ENCODE results near the gene RNU7-1. TPM values are rescaled to one million over a fixed set of nuclear protein-coding genes. Genes with fewer than 3 reads are reported as not detected.

Gene RNU7-1
- total RNA-seq, 4 donors from 2014 or later, result not detected

- H3K27me3 ChIP-seq, result no peaks in the 10 kb centered on the region
- DNase-seq, result no peak
- H3K4me3 ChIP-seq, result no peak overlapping the region
- peaks cover 0 to 12% (median 3%) of the 10 kb centered on the region in 4 donors for H3K4me1 ChIP-seq
- H3K27ac ChIP-seq, result no peak overlapping the region
- TF ChIP-seq CTCF (IDR thresholded peaks at IDR 0.05), result no peak
- no peak for TF ChIP-seq POLR2A (IDR thresholded peaks at IDR 0.05)
- no peaks in the 10 kb centered on the region for H3K9me3 ChIP-seq
- no peaks in the 10 kb centered on the region for H3K36me3 ChIP-seq
Measured at GRCh38 chr12:6909421-6910145, 34.0 kb upstream of the RNU7-1 start.

GRCh38 chr12:6912164-6912935 is 31.3 kb upstream of the RNU7-1 start:
- Histone ChIP-seq H3K27ac (no peak overlapping the region), H3K4me3 (no peak overlapping the region), H3K9me3 (no peaks in the 10 kb centered on the region), H3K4me1 (peaks cover 0 to 18% (median 8%) of the 10 kb centered on the region in 4 donors), H3K36me3 (no peaks in the 10 kb centered on the region), H3K27me3 (no peaks in the 10 kb centered on the region)
- DNase-seq, result no peak
- TF ChIP-seq POLR2A (IDR thresholded peaks at IDR 0.05) (no peak), CTCF (IDR thresholded peaks at IDR 0.05) (no peak)

GRCh38 chr12:6914246-6914946 is 29.2 kb upstream of the RNU7-1 start, which contains the start of gene ENO2:
ENO2 (plus strand) TSS chr12:6914580; CDS start chr12:6915833, 1,253 bp downstream.
- Histone ChIP-seq H3K27ac (peak within 1 kb of the TSS; percentile 76 to 82 (median 78)), H3K36me3 (no peaks in the 10 kb centered on the region), H3K4me1 (peaks cover 0 to 18% (median 8%) of the 10 kb centered on the region in 4 donors), H3K27me3 (no peaks in the 10 kb centered on the region), H3K4me3 (peak within 1 kb of the TSS; percentile 63 to 82 (median 70)), H3K9me3 (no peaks in the 10 kb centered on the region)
- no peak for TF ChIP-seq POLR2A (IDR thresholded peaks at IDR 0.05)
- peak; percentile 76 to 91 (median 82) for DNase-seq

- H3K36me3 ChIP-seq, result no peaks in the 10 kb centered on the region
- H3K27ac ChIP-seq, result peak overlapping the region; percentile 76 to 82 (median 78)
- H3K9me3 ChIP-seq, result no peaks in the 10 kb centered on the region
- no peaks in the 10 kb centered on the region for H3K27me3 ChIP-seq
- H3K4me3 ChIP-seq, result peak overlapping the region; percentile 63 to 82 (median 70)
- no peak for DNase-seq
- TF ChIP-seq CTCF (IDR thresholded peaks at IDR 0.05) (no peak), POLR2A (IDR thresholded peaks at IDR 0.05) (no peak)
- peaks cover 0 to 18% (median 8%) of the 10 kb centered on the region in 4 donors for H3K4me1 ChIP-seq
Measured at GRCh38 chr12:6914947-6915788, 28.4 kb upstream of the RNU7-1 start.

- Histone ChIP-seq H3K4me1 (peaks cover 0 to 18% (median 8%) of the 10 kb centered on the region in 4 donors), H3K4me3 (no peak overlapping the region), H3K27me3 (no peaks in the 10 kb centered on the region), H3K36me3 (no peaks in the 10 kb centered on the region), H3K9me3 (no peaks in the 10 kb centered on the region), H3K27ac (peak overlapping the region in 2 of 4 donors; percentile 12 to 77)
- no peak for DNase-seq
- TF ChIP-seq CTCF (IDR thresholded peaks at IDR 0.05), result no peak
- TF ChIP-seq POLR2A (IDR thresholded peaks at IDR 0.05), result no peak
Measured at GRCh38 chr12:6915789-6916285, 27.8 kb upstream of the RNU7-1 start.

Data from Peyer's patch (tissue), 4 donors.